Measurements from ENCODE around the gene CNTROB. TPM values are rescaled to one million over a fixed set of nuclear protein-coding genes. Genes with fewer than 3 reads are reported as not detected.
A peak's percentile ranks its signal among the peaks of the same experiment; 100 is the strongest.

CNTROB gene
- total and polyA plus RNA-seq, 2 donors (not counting 1 experiment from before 2014, with no cell fraction given), result 23.1 to 34.8 TPM

- DNase-seq, result no peak
Observed at GRCh38 chr17:7916385-7916682, 15.7 kb upstream of the CNTROB start.

DNA sequence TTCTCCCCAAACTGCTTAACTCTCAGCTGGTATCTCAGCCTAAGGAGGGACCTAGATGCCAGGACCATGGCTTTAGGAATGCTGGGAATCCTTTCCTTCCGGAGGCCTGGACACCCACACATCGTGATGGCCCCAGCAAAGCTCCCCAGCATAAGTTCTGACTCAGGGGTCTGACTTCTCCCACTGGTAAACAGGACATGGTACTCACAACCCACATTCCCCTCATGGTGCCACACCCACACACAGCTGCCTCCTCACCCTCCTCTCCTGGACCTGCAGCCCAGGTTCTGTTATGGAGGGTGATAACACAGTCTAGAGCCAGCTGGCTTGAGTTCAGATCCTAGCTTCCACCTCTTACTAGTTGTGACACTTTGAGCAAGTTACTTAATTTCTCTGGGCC lies 15.2 kb upstream of the CNTROB start:
- Histone ChIP-seq H3K79me2 (ENCODE audit: control insufficient read depth, insufficient read depth, low read length) (no peaks in the 10 kb centered on the region), H3K4me2 (replicated peaks; ENCODE audit: low read depth, low read length, poor library complexity, severe bottlenecking) (peak overlapping the region; percentile 94), H4K20me1 (ENCODE audit: control insufficient read depth, insufficient read depth, low read length, poor library complexity, severe bottlenecking) (no peaks in the 10 kb centered on the region), H2AFZ (ENCODE audit: insufficient read depth, low read depth, low read length, poor library complexity, severe bottlenecking) (peak overlapping the region; percentile 98), H3K36me3 (replicated peaks in 1 of 2; ENCODE audit: control extremely low read depth in 1 of 2, control insufficient read depth in 1 of 2, extremely low read depth in 1 of 2, insufficient read depth in 2 of 2, low read length in 1 of 2) (peaks cover 0 to 4% of the 10 kb centered on the region in 2 experiments), H3K4me1 (ENCODE audit: control insufficient read depth in 2 of 2, insufficient read depth in 2 of 2, low read length in 2 of 2) (peaks cover 16 to 20% of the 10 kb centered on the region in 2 donors), H3K9me3 (ENCODE audit: control extremely low read depth in 1 of 3, control insufficient read depth in 2 of 3, insufficient read depth in 1 of 3, low read length in 2 of 3) (no peaks in the 10 kb centered on the region), H3K27ac (ENCODE audit: low read length in 2 of 2) (no peak overlapping the region), H3K4me3 (ENCODE audit: control extremely low read depth in 1 of 5, extremely low read depth in 1 of 5, insufficient read depth in 1 of 5, low read depth in 2 of 5, low read length in 4 of 5) (no peak overlapping the region), H3K9ac (ENCODE audit: low read length) (no peak overlapping the region), H3K27me3 (replicated peaks in 1 of 4; ENCODE audit: control extremely low read depth in 1 of 4, control insufficient read depth in 3 of 4, insufficient read depth in 4 of 4, low read length in 3 of 4) (no peaks in the 10 kb centered on the region)
- ChIA-PET POLR2A (interaction anchor here (0.5 to 2.0 kb wide), 5 partner anchors 12 to 73 kb away, joined by 4 to 21 read pairs (median 5); partner anchors contain the start of genes CNTROB and TRAPPC1), CTCF (interaction anchor here (0.6 to 16.7 kb wide), 10 partner anchors 15 to 292 kb away, joined by 3 to 284 read pairs (median 8); partner anchors contain the start of genes CNTROB, KCNAB3, TRAPPC1 and WRAP53)
- ATAC-seq (ENCODE audit: low read depth) (no peak), DNase-seq (no peak)
- WGBS (ENCODE audit: insufficient coverage), result 87% methylated on average over 2 of the region's 2 CpGs
- Mint-ChIP-seq H3K9me3 (ENCODE audit: insufficient read depth) (no peaks in the 10 kb centered on the region), H3K4me1 (peaks cover 24% of the 10 kb centered on the region), H3K27ac (peak overlapping the region; percentile 85), H3K27me3 (no peaks in the 10 kb centered on the region), H3K4me3 (peak overlapping the region; percentile 93)
- no peak for TF ChIP-seq EZH2 (IDR thresholded peaks at IDR 0.05; ENCODE audit: borderline replicate concordance, insufficient read depth, low read depth, low read length, poor library complexity, severe bottlenecking)
- TF ChIP-seq, protein P1, sequence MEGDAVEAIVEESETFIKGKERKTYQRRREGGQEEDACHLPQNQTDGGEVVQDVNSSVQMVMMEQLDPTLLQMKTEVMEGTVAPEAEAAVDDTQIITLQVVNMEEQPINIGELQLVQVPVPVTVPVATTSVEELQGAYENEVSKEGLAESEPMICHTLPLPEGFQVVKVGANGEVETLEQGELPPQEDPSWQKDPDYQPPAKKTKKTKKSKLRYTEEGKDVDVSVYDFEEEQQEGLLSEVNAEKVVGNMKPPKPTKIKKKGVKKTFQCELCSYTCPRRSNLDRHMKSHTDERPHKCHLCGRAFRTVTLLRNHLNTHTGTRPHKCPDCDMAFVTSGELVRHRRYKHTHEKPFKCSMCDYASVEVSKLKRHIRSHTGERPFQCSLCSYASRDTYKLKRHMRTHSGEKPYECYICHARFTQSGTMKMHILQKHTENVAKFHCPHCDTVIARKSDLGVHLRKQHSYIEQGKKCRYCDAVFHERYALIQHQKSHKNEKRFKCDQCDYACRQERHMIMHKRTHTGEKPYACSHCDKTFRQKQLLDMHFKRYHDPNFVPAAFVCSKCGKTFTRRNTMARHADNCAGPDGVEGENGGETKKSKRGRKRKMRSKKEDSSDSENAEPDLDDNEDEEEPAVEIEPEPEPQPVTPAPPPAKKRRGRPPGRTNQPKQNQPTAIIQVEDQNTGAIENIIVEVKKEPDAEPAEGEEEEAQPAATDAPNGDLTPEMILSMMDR (IDR thresholded peaks at IDR 0.05), result no peak
- intact Hi-C loops (cut with micrococcal nuclease), result loop anchor here (5.0 kb wide), 1 partner anchor 60 kb away; the partner anchor contains the start of genes CYB5D1, NAA38 and TMEM88

More at GRCh38 chr17:7916385-7916682, 15.7 kb upstream of the CNTROB start:
- CTCF ChIA-PET, result interaction anchor here (0.6 to 16.7 kb wide), 21 partner anchors 15 to 379 kb away, joined by 3 to 284 read pairs (median 4); partner anchors contain the start of genes CNTROB, KCNAB3, SLC25A35 and TRAPPC1
- Histone ChIP-seq H3K4me1 (ENCODE audit: control insufficient read depth in 2 of 2, insufficient read depth in 2 of 2, low read length in 2 of 2) (peaks cover 16 to 20% of the 10 kb centered on the region in 2 donors), H3K4me3 (ENCODE audit: control extremely low read depth in 1 of 5, extremely low read depth in 1 of 5, insufficient read depth in 1 of 5, low read depth in 2 of 5, low read length in 4 of 5) (peak overlapping the region in 4 of 5 experiments; percentile 57 to 78 (median 76)), H3K9ac (ENCODE audit: low read length) (peak overlapping the region; percentile 84), H3K27me3 (replicated peaks in 1 of 4; ENCODE audit: control extremely low read depth in 1 of 4, control insufficient read depth in 3 of 4, insufficient read depth in 4 of 4, low read length in 3 of 4) (no peaks in the 10 kb centered on the region), H3K4me2 (replicated peaks; ENCODE audit: low read depth, low read length, poor library complexity, severe bottlenecking) (peak overlapping the region; percentile 94), H3K9me3 (ENCODE audit: control extremely low read depth in 1 of 3, control insufficient read depth in 2 of 3, insufficient read depth in 1 of 3, low read length in 2 of 3) (no peaks in the 10 kb centered on the region), H3K27ac (ENCODE audit: low read length in 2 of 2) (peak overlapping the region; percentile 67 to 75), H4K20me1 (ENCODE audit: control insufficient read depth, insufficient read depth, low read length, poor library complexity, severe bottlenecking) (no peaks in the 10 kb centered on the region), H3K36me3 (replicated peaks in 1 of 2; ENCODE audit: control extremely low read depth in 1 of 2, control insufficient read depth in 1 of 2, extremely low read depth in 1 of 2, insufficient read depth in 2 of 2, low read length in 1 of 2) (peaks cover 2 to 8% of the 10 kb centered on the region in 2 experiments), H3K79me2 (ENCODE audit: control insufficient read depth, insufficient read depth, low read length) (no peaks in the 10 kb centered on the region), H2AFZ (ENCODE audit: insufficient read depth, low read depth, low read length, poor library complexity, severe bottlenecking) (peak overlapping the region; percentile 98)
- POLR2A ChIA-PET, result interaction anchor here (1.0 to 2.0 kb wide), 6 partner anchors 12 to 332 kb away, joined by 3 to 21 read pairs (median 4); partner anchors contain the start of genes CNTROB, CTC1, NAA38 and TRAPPC1
- H3K4me1 Mint-ChIP-seq, result peaks cover 24% of the 10 kb centered on the region
- TF ChIP-seq, protein P1 (IDR thresholded peaks at IDR 0.05), result no peak
- no peak for TF ChIP-seq EZH2 (IDR thresholded peaks at IDR 0.05; ENCODE audit: borderline replicate concordance, insufficient read depth, low read depth, low read length, poor library complexity, severe bottlenecking)
- no peaks in the 10 kb centered on the region for H3K9me3 Mint-ChIP-seq (ENCODE audit: insufficient read depth)
- H3K27ac Mint-ChIP-seq, result peak overlapping the region; percentile 85
- no peak for ATAC-seq (ENCODE audit: low read depth)
- H3K27me3 Mint-ChIP-seq, result no peaks in the 10 kb centered on the region
- H3K4me3 Mint-ChIP-seq, result peak overlapping the region; percentile 93
- 66% methylated on average over 13 of the region's 15 CpGs for WGBS (ENCODE audit: insufficient coverage)
- intact Hi-C loops (cut with micrococcal nuclease), result loop anchor here (5.0 kb wide), 1 partner anchor 59 kb away; the partner anchor contains the start of genes CYB5D1, NAA38 and TMEM88
